IMR-90 (cell line): ENCODE data around the gene DMD.

Source experiments
- BHLHE40 ChIP-seq: fragments of 150-350 bp; IDR thresholded peaks from 2 replicates; pipeline ENCODE4 v1.6.1; 2016; ENCODE audit warnings: mild to moderate bottlenecking, low read depth, low read length
- CEBPB ChIP-seq: IDR thresholded peaks from 2 replicates; pipeline ENCODE4 v1.6.1; 2012; ENCODE audit warnings: low read depth, low read length, improper control_type of control experiment
- CTCF ChIP-seq: conservative IDR thresholded peaks from 2 replicates; pipeline ENCODE4 v1.5.1; 2012; ENCODE audit warnings: mild to moderate bottlenecking, low read depth, low read length, improper control_type of control experiment
- FOS ChIP-seq: fragments of 150-350 bp; IDR thresholded peaks from 2 replicates; pipeline ENCODE4 v1.6.1; 2016; ENCODE audit warnings: low read depth, low read length
- MAZ ChIP-seq: IDR thresholded peaks from 2 replicates; pipeline ENCODE4 v1.6.1; 2012; ENCODE audit warnings: low read depth, mild to moderate bottlenecking, low read length, improper control_type of control experiment, moderate library complexity, borderline replicate concordance
- RCOR1 ChIP-seq: IDR thresholded peaks from 2 replicates; pipeline ENCODE4 v1.6.1; 2012; ENCODE audit warnings: mild to moderate bottlenecking, low read length, improper control_type of control experiment; ENCODE audit not compliant: insufficient replicate concordance
- USF2 ChIP-seq: fragments of 150-350 bp; IDR thresholded peaks from 2 replicates; pipeline ENCODE4 v1.6.1; 2017; ENCODE audit warnings: mild to moderate bottlenecking, antibody characterized with exemption, low read length, low read depth

GRCh38 chrX:31074522-31074921 lies 2136.8 kb downstream of the DMD start:
- TF ChIP-seq BHLHE40 (no peak), CTCF (no peak), CEBPB (no peak), MAZ (no peak), RCOR1 (no peak), USF2 (no peak), FOS (no peak)
